GM21367 (cell line): ENCODE measurements around the gene PAX9.

ENCODE experiments used
- ATAC-seq: cut with Tn5 transposase; IDR thresholded peaks from one replicate; pipeline ENCODE4 v1.9.1; 2021; ENCODE audit not compliant: unreplicated experiment

Gene PAX9

DNA sequence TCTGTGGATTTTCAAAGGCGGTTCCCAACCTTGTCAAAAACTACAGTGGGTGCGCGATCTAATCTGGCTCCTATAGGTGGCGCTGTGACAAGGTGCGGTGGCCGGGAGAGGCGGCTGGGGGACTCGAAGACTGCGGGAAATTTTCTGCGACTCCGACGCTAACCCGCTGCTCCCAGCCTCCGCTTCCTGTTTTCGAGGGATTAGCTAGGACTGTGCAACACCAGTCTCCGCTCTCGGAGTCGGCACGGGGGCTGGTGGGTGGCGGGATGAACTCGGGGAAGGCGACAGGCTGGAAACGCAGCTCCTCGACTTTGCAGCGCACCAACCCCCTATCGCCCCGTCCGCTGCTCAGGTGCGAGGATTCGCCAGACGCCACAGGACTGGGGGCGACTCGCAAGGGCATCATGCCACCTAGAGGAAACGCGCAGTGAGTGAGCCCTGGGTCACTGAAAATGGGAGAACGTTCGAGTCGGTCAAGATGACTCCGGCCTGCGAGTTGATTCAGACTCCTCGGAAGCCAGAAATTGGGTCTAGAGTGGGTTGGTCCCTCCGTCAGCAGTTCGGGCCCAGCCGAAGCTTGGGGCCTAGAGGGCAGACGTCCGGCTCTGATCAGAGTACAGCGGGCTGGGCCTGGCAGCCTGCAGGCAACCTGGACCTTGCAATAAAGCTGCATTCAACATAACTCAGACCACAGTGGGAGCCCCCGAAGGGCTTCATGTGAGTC lies 5.5 kb upstream of the PAX9 start:
- no peak for ATAC-seq

DNA sequence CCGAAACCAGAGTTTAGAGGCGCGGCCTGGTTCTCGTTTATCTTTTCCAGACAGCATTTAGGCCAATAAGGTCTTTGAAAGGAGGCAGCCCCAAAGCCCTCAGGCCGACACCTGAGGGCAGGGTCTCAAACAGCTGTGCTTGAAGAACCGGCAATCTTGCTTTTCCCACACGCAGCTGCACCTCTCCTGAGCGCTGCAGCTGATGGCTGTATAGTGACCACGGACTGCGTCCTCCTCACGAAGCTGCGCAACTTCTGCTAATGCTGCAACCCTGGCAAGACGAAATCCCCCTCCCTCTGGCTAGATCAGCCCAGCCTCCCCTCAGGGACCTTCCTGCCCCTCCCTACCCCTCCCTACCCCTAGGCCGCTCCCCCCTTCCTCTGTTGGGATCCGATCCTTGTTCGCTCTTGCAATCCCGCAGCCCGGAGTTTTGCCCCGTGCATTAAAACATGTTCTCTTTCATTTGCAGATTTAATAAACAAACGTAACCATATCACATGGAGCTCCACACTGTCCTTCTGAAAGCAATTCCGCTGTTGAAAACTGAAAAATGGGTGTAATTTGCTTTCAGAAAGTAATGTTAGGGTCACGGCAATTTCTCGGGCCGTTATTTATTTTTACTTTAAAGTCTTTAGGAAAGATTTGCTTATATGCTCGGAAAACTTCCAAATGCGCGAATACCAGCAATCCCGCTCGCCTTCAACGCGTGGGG lies 4.8 kb upstream of the PAX9 start:
- no peak for ATAC-seq

DNA sequence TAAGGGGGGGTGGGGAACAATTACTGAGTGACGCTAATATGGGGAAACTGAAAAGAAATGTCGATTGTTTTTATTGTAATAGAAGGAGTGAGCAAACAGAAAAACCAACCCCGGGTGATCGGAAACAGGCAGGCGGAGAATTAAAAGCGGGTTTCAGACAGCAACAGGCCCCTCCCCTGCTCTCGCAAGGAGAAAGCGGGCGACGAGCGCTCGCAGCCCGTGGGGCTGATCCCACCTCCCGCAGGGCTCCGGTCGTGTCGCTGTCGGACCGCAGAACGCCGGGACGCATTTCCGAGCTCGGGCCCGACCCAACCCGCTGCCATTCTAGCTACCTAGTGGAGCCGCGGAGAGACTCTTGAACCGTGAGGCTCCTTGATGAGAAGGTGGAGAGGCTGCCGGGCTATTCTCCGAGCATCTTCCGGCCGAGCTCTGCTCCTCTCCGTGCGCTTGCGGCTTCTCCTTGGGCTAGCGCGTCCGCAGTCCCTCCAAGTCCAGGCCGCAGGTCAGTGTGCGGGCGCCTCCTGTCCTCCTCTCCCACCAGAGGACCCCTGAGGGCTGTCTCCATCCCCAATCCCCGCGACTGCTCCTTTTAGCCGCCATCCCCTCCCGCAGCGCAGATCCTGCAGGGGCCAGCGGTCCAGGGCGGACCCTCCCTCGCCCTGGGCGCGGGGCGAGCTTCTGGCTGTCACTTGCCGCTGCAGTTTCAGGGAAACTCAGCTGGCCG lies 4.1 kb upstream of the PAX9 start:
- ATAC-seq = no peak

DNA sequence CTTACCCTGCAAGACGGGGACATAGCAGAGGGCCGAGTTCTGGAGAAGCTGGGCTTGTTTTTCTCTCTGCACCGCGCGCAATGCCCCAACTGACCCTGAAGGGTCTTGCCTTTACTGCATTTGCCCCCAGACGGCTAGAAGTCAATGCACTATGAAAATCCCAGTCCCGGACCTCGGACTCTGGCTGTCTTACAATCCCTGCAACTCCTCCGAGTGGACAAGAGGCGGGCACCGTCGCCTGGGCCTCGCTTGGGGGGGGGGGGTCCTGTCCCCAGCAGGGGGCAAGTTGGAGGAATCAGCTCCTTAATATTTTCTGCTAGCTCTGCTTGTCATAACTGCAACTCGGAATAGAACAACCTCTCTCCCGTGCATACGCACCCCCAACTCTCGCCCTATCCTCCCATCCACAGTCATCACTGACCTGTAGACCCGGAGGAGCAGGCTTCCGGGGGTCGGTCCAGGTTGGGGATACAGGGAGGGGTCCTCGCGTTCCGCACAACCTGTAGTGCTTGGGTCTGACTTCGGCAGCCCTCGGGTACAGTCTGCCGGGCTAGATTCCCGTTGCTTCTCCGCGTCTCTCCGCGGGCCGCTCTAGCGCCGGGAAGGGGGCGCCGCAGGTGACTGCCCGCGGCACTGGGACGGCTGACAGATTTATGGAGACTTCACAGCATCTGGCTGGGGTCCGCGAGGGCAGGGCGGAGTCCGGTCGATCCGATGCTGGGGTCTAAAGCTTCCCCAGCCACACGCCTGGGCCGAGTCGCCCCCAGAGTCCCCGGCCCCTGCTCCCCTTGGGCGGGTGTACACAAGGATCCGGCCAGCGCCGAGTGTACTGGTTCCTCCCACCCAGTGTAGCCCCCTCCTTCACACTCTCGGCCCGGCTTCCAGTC lies 3.3 kb upstream of the PAX9 start:
- ATAC-seq = no peak

DNA sequence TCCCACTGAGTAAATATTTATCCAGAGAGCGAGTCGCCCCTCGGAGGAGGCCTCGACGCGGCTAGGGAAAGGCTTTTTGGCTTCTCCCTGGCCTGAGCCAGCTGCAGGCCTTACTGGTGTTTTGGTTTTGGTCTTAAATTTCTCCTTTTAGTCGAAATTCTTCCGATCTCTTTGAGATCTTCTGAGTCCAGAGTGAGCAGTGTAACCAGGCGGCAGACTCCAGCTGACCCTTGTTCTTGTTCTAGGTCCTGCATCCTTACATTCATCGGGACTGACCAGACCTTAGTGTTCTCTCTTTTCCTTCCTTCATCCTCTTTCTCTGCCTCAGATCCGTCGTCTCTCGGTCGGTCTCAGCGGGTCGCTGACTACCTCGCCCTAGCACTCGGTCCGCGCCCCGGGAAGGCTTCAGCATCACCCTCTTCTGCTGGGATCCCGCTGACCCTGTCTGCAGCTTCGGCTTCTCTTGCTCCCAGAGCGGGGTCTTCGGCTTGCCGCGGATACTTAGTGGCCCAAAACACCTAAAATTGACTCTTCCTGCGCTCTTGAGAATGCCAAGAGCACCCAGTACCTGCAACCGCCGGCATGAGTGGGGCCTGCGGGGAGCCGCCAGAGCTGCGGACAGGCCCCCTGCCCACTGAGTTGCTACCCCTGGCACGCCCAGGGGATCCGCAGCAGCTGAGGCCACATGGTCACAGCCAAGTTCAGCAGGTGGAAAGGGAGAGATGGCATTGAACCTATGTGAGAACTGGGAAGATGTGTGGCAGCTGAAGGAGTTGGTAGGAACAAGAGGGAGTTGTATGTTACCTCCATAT lies 2.4 kb upstream of the PAX9 start:
- ATAC-seq = no peak

DNA sequence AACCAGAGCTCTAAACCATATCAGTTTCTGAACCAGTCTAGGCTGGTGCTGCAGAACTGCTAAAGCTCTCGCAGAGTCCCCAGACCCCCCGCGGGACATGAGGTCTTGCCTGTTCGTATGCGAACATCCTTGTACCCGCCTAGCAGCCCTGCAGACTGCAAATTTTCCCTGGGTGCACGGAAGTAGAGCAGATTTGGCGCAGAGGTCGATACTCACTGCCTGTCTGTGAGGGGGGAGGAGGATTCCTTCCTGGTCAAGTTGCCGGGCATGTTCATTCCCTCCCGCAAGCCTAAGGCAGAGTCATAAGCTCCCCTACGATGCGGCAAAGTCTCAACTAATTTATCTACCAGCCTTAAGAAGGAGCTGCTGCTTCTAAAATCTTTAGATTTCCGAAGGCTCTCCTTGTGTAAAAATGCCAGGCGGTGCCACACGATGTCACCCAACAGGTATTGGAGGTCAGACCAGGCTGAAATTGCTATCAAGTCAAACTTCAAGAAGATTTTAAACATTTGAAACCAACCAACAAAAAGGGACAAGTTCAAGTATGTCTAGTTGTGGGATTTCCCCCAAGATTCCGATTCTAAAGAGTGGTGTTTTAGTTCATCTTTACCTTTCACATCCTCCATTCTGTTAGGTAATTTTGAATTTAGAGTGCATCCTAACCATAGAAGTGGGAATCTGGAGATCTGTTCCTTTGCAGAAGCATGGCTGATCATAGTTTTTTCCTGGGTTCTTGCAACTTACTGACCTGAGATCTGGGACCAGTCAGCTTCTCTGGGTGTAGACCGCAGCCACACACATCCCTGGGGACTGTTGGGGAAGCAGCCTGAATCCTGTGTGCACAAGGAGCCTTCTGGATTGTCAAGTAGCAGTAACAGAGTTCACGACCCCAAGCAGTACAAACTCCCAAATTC lies 1.6 kb upstream of the PAX9 start:
- no peak for ATAC-seq

DNA sequence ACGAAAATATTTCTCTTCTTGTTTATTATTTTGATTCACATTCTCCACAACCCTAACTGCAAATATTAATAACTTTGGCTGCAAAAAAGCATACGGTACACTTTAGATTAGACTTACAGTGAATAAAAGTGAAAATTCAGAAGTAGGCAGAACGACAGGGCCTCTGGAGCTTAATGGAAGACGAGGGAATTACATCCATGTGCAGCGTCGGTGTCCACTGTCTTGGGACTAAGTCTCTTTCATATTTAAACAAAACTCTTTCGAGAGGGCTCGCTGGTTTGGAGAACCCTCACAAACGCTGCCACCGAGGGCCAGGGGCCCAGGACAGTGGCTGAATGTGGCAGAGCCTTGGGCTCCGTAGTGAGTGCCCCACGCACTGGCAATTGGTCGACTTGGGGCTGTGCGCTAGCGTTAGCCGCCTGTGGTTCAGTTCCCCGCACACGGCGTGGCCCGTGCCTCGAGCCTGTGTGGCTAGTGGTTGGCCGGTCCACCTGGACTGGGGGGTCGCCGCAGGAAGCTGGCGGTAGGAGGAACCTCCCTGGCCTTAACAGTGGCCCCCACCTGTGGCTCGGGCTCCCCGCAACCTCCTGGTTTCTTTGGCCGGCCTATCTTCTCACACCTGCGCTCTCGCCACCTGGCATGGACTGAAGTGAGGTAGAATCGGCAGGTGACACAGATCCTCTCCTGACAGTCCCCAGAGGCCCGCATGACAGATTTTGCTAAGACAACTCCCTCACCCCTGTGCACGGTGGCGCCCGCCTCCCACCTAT lies 739 bp upstream of the PAX9 start:
- no peak for ATAC-seq

DNA sequence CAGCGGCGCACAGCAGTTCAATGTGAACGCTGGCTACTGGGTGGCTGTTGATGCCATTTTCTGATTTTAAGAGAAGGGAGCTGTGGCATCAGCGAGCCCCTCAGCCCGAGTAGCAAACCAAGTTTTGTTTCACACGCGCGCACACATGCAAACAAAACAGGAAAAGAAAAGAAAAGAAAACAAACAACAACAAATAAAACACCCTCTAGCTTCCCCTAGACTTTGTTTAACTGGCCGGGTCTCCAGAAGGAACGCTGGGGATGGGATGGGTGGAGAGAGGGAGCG lies 540 bp downstream of the PAX9 start:
- ATAC-seq = no peak

DNA sequence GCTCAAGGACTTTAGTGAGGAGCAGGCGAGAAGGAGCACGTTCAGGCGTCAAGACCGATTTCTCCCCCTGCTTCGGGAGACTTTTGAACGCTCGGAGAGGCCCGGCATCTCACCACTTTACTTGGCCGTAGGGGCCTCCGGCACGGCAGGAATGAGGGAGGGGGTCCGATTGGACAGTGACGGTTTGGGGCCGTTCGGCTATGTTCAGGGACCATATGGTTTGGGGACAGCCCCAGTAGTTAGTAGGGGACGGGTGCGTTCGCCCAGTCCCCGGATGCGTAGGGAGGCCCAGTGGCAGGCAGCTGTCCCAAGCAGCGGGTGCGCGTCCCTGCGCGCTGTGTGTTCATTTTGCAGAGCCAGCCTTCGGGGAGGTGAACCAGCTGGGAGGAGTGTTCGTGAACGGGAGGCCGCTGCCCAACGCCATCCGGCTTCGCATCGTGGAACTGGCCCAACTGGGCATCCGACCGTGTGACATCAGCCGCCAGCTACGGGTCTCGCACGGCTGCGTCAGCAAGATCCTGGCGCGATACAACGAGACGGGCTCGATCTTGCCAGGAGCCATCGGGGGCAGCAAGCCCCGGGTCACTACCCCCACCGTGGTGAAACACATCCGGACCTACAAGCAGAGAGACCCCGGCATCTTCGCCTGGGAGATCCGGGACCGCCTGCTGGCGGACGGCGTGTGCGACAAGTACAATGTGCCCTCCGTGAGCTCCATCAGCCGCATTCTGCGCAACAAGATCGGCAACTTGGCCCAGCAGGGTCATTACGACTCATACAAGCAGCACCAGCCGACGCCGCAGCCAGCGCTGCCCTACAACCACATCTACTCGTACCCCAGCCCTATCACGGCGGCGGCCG lies 1.1 kb downstream of the PAX9 start:
- ATAC-seq = no peak

DNA sequence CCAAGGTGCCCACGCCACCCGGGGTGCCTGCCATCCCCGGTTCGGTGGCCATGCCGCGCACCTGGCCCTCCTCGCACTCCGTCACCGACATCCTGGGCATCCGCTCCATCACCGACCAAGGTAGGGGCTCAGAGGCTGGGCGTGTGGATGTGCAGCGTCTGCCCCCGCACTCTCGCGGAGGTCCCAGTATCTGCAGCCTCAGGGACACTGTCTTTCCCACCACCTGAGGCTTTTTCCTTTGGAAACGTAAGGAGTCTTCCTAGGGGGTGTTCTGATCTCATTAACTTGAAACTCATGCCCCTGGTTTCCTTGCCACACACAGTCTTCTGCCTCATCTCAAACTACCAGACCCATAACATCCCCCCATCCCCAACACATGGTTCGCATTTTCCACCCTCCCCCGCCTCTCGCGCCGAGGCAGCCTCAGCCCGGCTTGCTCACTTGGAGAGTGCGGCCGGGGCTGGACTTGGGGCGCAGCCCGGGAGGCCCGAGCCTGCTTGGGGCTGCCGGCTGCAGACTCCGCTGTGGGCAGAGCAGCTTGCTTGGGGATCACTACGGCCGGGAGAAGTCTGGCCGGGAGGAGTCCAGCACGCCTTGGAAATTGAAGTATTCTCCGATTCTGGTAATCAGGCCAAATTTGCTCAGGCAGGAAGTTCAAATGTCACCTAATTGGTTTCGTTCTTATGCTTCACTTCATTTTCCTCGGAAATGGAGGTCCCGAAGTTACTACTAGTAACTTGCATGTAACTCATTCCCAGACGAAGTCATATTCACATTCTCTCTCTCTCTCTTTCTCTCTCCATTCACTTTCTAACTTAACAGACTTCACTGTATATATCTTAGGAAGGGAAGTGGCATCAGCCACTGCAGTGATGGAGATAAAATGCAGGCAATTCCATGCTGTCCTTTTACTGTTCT lies 2.0 kb downstream of the PAX9 start:
- no peak for ATAC-seq

DNA sequence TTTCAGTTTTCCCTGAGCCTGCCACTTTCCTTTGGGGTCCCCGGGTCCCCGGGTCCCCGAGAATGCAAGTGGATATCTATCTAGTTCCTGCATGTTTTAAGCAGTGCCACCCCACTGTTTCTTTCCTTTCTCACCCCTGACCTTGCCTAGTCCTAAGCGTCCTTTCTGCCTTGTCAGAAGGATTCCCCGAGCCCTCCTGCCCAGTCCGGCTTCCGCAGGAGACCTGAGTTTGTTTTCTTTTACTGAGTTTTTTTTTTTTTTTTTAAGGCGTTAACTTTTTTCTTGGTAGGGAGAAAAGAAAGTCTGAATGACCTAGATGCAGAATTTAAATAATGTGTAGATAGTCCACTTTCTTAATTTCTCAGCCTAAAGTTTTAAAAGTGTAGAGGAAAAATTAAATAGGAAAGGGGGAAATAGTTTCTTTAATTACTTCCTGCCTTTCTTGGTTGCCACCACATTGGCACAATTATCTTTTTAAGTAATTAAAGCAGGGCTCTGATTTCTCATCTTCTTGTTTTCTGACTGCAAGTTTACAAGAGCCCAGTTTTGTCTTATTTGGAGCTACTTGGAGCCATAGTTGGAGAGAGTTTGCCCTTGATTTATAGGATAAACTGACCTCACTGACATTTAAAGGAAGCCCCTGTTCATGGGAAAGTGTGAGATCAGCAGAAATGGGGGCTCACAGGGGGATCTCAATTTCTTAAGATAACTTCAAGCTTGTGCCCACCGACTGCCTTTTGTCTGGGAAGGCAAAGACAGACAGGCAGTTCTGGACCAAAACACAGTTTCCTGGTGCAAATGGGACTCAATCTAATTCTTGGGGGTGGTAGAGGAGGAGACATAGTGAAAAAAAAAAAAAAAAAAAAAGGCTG lies 2.9 kb downstream of the PAX9 start:
- ATAC-seq = no peak

DNA sequence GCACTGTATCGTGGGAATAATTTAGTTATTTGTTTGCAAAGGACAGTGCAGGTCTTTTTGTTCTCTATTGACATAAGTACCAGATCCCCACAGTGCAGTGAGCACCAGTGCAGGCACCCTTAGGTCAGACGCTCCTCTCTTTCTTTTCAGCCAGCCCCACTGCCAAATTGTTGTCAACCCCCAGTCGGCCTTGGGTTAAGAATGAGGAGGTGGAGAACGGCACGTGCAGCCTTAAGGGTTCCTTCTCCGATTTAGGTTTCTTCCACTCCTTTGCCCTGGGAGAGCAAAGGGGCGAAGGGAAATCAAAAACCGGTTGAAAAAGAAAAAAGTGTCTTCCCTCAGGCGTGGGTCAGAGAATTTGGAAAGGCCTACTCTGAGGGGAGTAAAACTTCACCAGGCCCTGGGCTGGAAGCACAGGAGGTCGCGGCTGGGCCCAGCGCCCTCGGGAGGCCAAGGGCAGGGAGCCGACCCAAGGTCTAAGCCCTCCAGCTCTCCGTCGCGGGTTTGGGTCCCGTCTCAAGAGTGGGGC lies 4.3 kb downstream of the PAX9 start:
- no peak for ATAC-seq

DNA sequence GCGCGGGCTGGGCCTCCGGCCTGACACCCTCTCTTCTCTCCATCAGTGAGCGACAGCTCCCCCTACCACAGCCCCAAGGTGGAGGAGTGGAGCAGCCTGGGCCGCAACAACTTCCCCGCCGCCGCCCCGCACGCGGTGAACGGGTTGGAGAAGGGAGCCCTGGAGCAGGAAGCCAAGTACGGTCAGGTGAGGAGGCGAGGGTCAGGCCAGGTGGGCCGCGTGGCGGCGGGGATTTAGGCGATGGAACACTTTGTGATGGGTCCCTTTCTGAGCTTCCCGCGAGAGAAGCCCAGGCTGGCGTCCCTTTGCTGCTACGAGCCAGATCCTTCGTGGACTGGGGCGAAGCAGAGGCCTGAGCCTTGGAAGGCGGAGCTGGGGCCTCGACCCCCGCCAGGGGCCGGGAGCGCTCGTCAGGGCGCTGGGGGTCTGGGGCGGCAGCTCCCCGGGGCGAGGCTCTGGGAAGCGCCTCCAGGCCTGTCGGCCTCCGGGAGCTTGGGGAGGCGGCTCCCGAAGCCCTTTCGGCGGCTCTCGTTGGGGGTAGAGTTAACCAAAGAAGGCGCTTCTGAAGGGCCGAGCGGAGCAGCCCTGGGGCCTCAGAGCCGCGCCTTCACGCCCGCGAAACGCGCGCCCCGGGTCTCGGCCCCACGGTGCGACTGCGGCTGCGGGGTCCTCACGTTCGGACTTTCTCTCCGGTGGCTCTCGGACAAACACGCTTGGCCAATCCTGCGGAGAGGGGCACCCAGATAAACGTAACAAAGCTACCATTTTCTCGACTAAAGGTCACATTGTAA lies 5.0 kb downstream of the PAX9 start:
- no peak for ATAC-seq

DNA sequence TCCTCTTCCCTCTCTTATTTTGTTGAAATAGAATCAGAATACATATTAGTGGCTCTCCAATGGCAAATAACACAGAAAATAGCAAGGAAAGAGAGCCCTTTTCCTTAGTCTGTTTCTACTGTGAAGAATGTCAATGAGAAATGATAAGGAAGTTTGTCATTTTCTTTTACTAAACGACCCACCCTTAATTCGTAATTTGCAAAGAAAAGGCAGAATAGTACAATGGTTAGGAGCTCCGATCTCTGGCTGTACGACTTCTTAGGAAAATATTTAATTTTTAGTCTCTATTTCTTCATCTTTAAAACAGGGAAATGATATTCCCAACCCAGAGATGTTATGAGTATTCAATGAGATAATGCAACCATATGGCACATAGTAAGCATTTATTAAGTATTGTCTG lies 6.0 kb downstream of the PAX9 start:
- no peak for ATAC-seq

DNA sequence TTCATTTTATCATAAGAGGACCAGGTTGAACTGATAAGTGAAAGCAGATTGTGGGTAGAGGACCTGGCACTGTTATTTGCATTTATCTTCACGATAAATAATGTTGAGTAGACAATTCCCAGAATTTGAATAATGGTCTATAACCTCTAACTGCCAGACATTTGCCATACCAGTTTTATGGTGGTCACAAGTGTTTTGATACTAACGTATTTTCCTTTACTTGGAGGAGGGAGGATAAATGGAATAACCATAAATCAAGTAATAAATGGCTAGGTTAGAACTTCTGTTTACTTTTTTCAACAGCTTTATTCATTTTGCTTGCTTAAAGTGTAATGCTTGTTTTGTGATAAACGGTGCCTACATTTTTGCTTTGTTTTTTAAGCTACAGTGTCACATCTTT lies 9.5 kb downstream of the PAX9 start:
- no peak for ATAC-seq
